Neural progenitor cell (in vitro differentiated cells): Measurements from ENCODE around the gene HOMER2. TPM values are rescaled to one million over a fixed set of nuclear protein-coding genes. Genes with fewer than 3 reads are reported as not detected.

Experiments used
- DNase-seq: peaks from one replicate; pipeline ENCODE4 v3.0.0-alpha.2; 2016; ENCODE audit warnings: low spot score
- H2AFZ ChIP-seq: fragments of 200-600 bp; sonication (generic); replicated peaks from 2 replicates; pipeline ENCODE4 v1.6.1; 2016; ENCODE audit warnings: antibody characterized with exemption
- H3F3A ChIP-seq: fragments of 200-600 bp; sonication (generic); 2 replicates; pipeline ENCODE4 v1.6.1; 2016; ENCODE audit warnings: antibody characterized with exemption, low read depth
- H3K27ac ChIP-seq: fragments of 200-600 bp; sonication (generic); 2 replicates; pipeline ENCODE4 v1.5.1; 2016; ENCODE audit warnings: mild to moderate bottlenecking
- H3K27me3 ChIP-seq: fragments of 200-600 bp; sonication (generic); 2 replicates; pipeline ENCODE4 v1.6.1; 2016; ENCODE audit warnings: mild to moderate bottlenecking, moderate library complexity
- H3K36me3 ChIP-seq: fragments of 200-600 bp; sonication (generic); 2 replicates; pipeline ENCODE4 v1.5.1; 2016
- H3K4me1 ChIP-seq: fragments of 200-600 bp; sonication (generic); 2 replicates; pipeline ENCODE4 v1.6.1; 2016; ENCODE audit warnings: mixed run types
- H3K4me2 ChIP-seq: fragments of 200-600 bp; sonication (generic); 2 replicates; pipeline ENCODE4 v1.6.1; 2016
- H3K4me3 ChIP-seq: fragments of 200-600 bp; sonication (generic); 2 replicates; pipeline ENCODE4 v1.5.1; 2016
- H3K79me2 ChIP-seq: fragments of 200-600 bp; sonication (generic); 2 replicates; pipeline ENCODE4 v1.6.1; 2016; ENCODE audit warnings: low read depth
- H3K9ac ChIP-seq: fragments of 200-600 bp; sonication (generic); 2 replicates; pipeline ENCODE4 v1.6.1; 2016
- H3K9me3 ChIP-seq: fragments of 200-600 bp; sonication (generic); 2 replicates; pipeline ENCODE4 v1.5.1; 2016; ENCODE audit warnings: low read depth
- H4K20me1 ChIP-seq: fragments of 200-600 bp; sonication (generic); 2 replicates; pipeline ENCODE4 v1.6.1; 2016; ENCODE audit warnings: low read depth
- H3K27ac Mint-ChIP-seq: 3 replicates; pipeline ENCODE4 v1.8.0; 2021; ENCODE audit warnings: mixed read lengths
- H3K27me3 Mint-ChIP-seq: 2 replicates; pipeline ENCODE4 v1.8.0; 2022; ENCODE audit warnings: low read depth, mild to moderate bottlenecking, inconsistent platforms, moderate library complexity, mixed read lengths; ENCODE audit not compliant: insufficient read depth
- H3K36me3 Mint-ChIP-seq: 3 replicates; pipeline ENCODE4 v1.8.0; 2021; ENCODE audit warnings: mixed read lengths
- H3K4me1 Mint-ChIP-seq: 3 replicates; pipeline ENCODE4 v1.8.0; 2021; ENCODE audit warnings: mixed read lengths
- H3K4me3 Mint-ChIP-seq: 3 replicates; pipeline ENCODE4 v1.8.0; 2021; ENCODE audit warnings: mild to moderate bottlenecking, moderate library complexity, mixed read lengths
- H3K9me3 Mint-ChIP-seq: 3 replicates; pipeline ENCODE4 v1.8.0; 2020; ENCODE audit warnings: mixed read lengths
- CTCF ChIP-seq: fragments of 200-600 bp; sonication (generic); IDR thresholded peaks from 2 replicates; pipeline ENCODE4 v1.5.1; 2017; ENCODE audit warnings: antibody characterized with exemption, mild to moderate bottlenecking
- EZH2 ChIP-seq: fragments of 200-600 bp; sonication (generic); IDR thresholded peaks from 2 replicates; pipeline ENCODE4 v1.6.1; 2017; ENCODE audit warnings: antibody characterized with exemption, mild to moderate bottlenecking, moderate library complexity
- EZH2phosphoT487 ChIP-seq: fragments of 200-600 bp; sonication (generic); IDR thresholded peaks from 2 replicates; pipeline ENCODE4 v1.6.1; 2017; ENCODE audit warnings: antibody characterized with exemption
- total RNA-seq: library from RNA; depleted of rRNA; stranded (reverse); fragments of >200 nt; gene quantifications from 2 replicates; pipeline ENCODE4 v1.2.3, GENCODE V29; 2015; ENCODE audit warnings: low replicate concordance

HOMER2 gene
- total RNA-seq, 1 donor from 2014 or later, result 259 TPM

- H3K27me3 Mint-ChIP-seq, result peaks cover 5% of the 10 kb centered on the region
- Histone ChIP-seq H3K9ac (no peak overlapping the region), H3K36me3 (no peaks in the 10 kb centered on the region), H2AFZ (no peak overlapping the region), H3K9me3 (no peaks in the 10 kb centered on the region), H3K4me3 (no peak overlapping the region), H4K20me1 (no peaks in the 10 kb centered on the region), H3K27ac (no peak overlapping the region), H3K4me2 (no peak overlapping the region), H3K79me2 (no peaks in the 10 kb centered on the region), H3K4me1 (no peaks in the 10 kb centered on the region), H3F3A (no peaks in the 10 kb centered on the region), H3K27me3 (no peaks in the 10 kb centered on the region)
- H3K36me3 Mint-ChIP-seq, result peaks cover 2% of the 10 kb centered on the region
- TF ChIP-seq EZH2phosphoT487 (no peak), EZH2 (no peak), CTCF (no peak)
- H3K27ac Mint-ChIP-seq, result no peak overlapping the region
- H3K9me3 Mint-ChIP-seq, result no peaks in the 10 kb centered on the region
- peaks cover 3% of the 10 kb centered on the region for H3K4me1 Mint-ChIP-seq
- no peak overlapping the region for H3K4me3 Mint-ChIP-seq
- DNase-seq, result no peak
Measured at GRCh38 chr15:82918162-82918561, 34.4 kb downstream of the HOMER2 start.

- H3K4me1 ChIP-seq, result no peaks in the 10 kb centered on the region
- TF ChIP-seq CTCF, result no peak
- TF ChIP-seq EZH2phosphoT487, result no peak
- TF ChIP-seq EZH2, result no peak
- Mint-ChIP-seq H3K4me3 (no peak overlapping the region), H3K27ac (no peak overlapping the region), H3K27me3 (peaks cover 5% of the 10 kb centered on the region), H3K4me1 (no peaks in the 10 kb centered on the region), H3K9me3 (no peaks in the 10 kb centered on the region), H3K36me3 (peaks cover 2% of the 10 kb centered on the region)
- no peaks in the 10 kb centered on the region for H3K36me3 ChIP-seq
- no peak overlapping the region for H3K4me2 ChIP-seq
- DNase-seq, result no peak
- no peaks in the 10 kb centered on the region for H4K20me1 ChIP-seq
- no peaks in the 10 kb centered on the region for H3K27me3 ChIP-seq
- no peaks in the 10 kb centered on the region for H3K79me2 ChIP-seq
- no peak overlapping the region for H3K9ac ChIP-seq
- H3K27ac ChIP-seq, result no peak overlapping the region
- no peaks in the 10 kb centered on the region for H3K9me3 ChIP-seq
- no peaks in the 10 kb centered on the region for H3F3A ChIP-seq
- no peak overlapping the region for H3K4me3 ChIP-seq
- H2AFZ ChIP-seq, result no peak overlapping the region
Measured at GRCh38 chr15:82917249-82917648, 35.3 kb downstream of the HOMER2 start.

GRCh38 chr15:82916161-82916952 is 36.2 kb downstream of the HOMER2 start:
- no peaks in the 10 kb centered on the region for H3K9me3 Mint-ChIP-seq
- H3K4me1 Mint-ChIP-seq, result no peaks in the 10 kb centered on the region
- H3K27me3 Mint-ChIP-seq, result peaks cover 5% of the 10 kb centered on the region
- Histone ChIP-seq H3K27ac (no peak overlapping the region), H3K36me3 (no peaks in the 10 kb centered on the region), H3K27me3 (no peaks in the 10 kb centered on the region), H3K9me3 (no peaks in the 10 kb centered on the region), H3K4me3 (no peak overlapping the region), H3F3A (no peaks in the 10 kb centered on the region), H4K20me1 (no peaks in the 10 kb centered on the region), H2AFZ (no peak overlapping the region), H3K4me1 (no peaks in the 10 kb centered on the region), H3K4me2 (no peak overlapping the region), H3K79me2 (no peaks in the 10 kb centered on the region), H3K9ac (no peak overlapping the region)
- H3K27ac Mint-ChIP-seq, result no peak overlapping the region
- H3K36me3 Mint-ChIP-seq, result peaks cover 2% of the 10 kb centered on the region
- TF ChIP-seq CTCF (no peak), EZH2phosphoT487 (no peak), EZH2 (no peak)
- no peak overlapping the region for H3K4me3 Mint-ChIP-seq
- no peak for DNase-seq
